Mucosa of rectum (tissue), 2 donors: ENCODE results near the gene PDZD4.
A peak's percentile ranks its signal among the peaks of the same experiment; 100 is the strongest.

ENCODE experiments used
- H3K27ac ChIP-seq, 2 donors: one replicate each; pipeline ENCODE4 v1.7.0; 2013; ENCODE audit warnings: inconsistent platforms in 2 of 2, low read depth in 2 of 2, low read length in 2 of 2
- H3K27me3 ChIP-seq, 2 donors: one replicate each; pipeline ENCODE4 v1.7.0; 2013; ENCODE audit warnings: low read length in 2 of 2; ENCODE audit not compliant: control insufficient read depth in 2 of 2, insufficient read depth in 2 of 2
- H3K36me3 ChIP-seq, 2 donors: one replicate each; pipeline ENCODE4 v1.7.0; 2013; ENCODE audit warnings: low read length in 2 of 2; ENCODE audit not compliant: control insufficient read depth in 2 of 2, insufficient read depth in 2 of 2
- H3K4me1 ChIP-seq, 2 donors: one replicate each; pipeline ENCODE4 v1.7.0; 2013; ENCODE audit warnings: low read length in 2 of 2, mild to moderate bottlenecking in 1 of 2; ENCODE audit not compliant: control insufficient read depth in 2 of 2, insufficient read depth in 2 of 2
- H3K4me3 ChIP-seq, 2 donors: one replicate each; pipeline ENCODE4 v1.7.0; 2013; ENCODE audit warnings: low read length in 2 of 2
- H3K9ac ChIP-seq, 2 donors: one replicate each; pipeline ENCODE4 v1.7.0; 2013; ENCODE audit warnings: low read length in 2 of 2, low read depth in 1 of 2, mild to moderate bottlenecking in 1 of 2
- H3K9me3 ChIP-seq, 2 donors: one replicate each; pipeline ENCODE4 v1.7.0; 2013; ENCODE audit warnings: low read length in 2 of 2; ENCODE audit not compliant: control insufficient read depth in 2 of 2
- donor health status: healthy.
- donor health status: Normal muscosa, but diverticular disease.

PDZD4 gene

DNA sequence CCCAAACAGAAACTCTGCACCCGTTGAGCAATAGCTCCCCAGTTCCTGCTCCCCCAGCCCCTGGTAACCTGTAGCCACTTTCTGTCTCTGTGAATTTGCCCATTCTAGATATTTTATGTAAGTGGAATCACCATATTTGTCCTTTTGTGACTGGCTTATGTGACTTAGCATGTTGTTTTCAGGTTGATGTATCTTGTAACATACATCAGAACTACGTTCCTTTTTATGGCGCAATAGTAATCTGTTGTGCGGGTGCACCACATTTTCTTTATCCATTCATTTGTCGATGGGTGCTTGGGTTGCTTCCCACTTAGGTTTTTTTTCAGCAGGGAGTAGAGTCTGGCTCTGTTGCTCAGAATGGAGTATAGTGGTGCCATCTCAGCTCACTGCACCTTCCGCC, 6.6 kb upstream of the PDZD4 start:
- no peaks in the 10 kb centered on the region for H3K36me3 ChIP-seq
- no peaks in the 10 kb centered on the region for H3K4me1 ChIP-seq
- H3K9me3 ChIP-seq: peaks cover 0 to 3% of the 10 kb centered on the region in 2 donors
- no peak overlapping the region for H3K27ac ChIP-seq
- H3K27me3 ChIP-seq: peaks cover 5 to 15% of the 10 kb centered on the region in 2 donors
- no peak overlapping the region for H3K4me3 ChIP-seq
- no peak overlapping the region for H3K9ac ChIP-seq

GRCh38 chrX:153832728-153833127, 2.4 kb upstream of the PDZD4 start:
- Histone ChIP-seq H3K9ac (no peak overlapping the region), H3K4me3 (no peak overlapping the region), H3K27me3 (peaks cover 20 to 28% of the 10 kb centered on the region in 2 donors), H3K9me3 (peaks cover 0 to 3% of the 10 kb centered on the region in 2 donors), H3K36me3 (no peaks in the 10 kb centered on the region), H3K4me1 (no peaks in the 10 kb centered on the region), H3K27ac (no peak overlapping the region)

GRCh38 chrX:153831429-153832150, 1.2 kb upstream of the PDZD4 start:
- Histone ChIP-seq H3K9me3 (peaks cover 0 to 4% of the 10 kb centered on the region in 2 donors), H3K9ac (no peak overlapping the region), H3K4me3 (no peak overlapping the region), H3K27me3 (peaks cover 21 to 31% of the 10 kb centered on the region in 2 donors), H3K4me1 (no peaks in the 10 kb centered on the region), H3K36me3 (no peaks in the 10 kb centered on the region), H3K27ac (no peak overlapping the region)

- Histone ChIP-seq H3K27ac (no peak overlapping the region), H3K27me3 (peaks cover 21 to 31% of the 10 kb centered on the region in 2 donors), H3K9ac (no peak overlapping the region), H3K9me3 (peaks cover 0 to 4% of the 10 kb centered on the region in 2 donors), H3K36me3 (no peaks in the 10 kb centered on the region), H3K4me3 (no peak overlapping the region), H3K4me1 (no peaks in the 10 kb centered on the region)
These were observed 490 bp upstream of the PDZD4 start for GRCh38 chrX:153830640-153831428.

GRCh38 chrX:153829549-153829798, 870 bp downstream of the PDZD4 start:
- peaks cover 26 to 27% of the 10 kb centered on the region in 2 donors for H3K27me3 ChIP-seq
- no peak overlapping the region for H3K9ac ChIP-seq
- H3K4me3 ChIP-seq: no peak overlapping the region
- H3K36me3 ChIP-seq: no peaks in the 10 kb centered on the region
- H3K4me1 ChIP-seq: no peaks in the 10 kb centered on the region
- H3K9me3 ChIP-seq: peaks cover 0 to 2% of the 10 kb centered on the region in 2 donors
- no peak overlapping the region for H3K27ac ChIP-seq

DNA sequence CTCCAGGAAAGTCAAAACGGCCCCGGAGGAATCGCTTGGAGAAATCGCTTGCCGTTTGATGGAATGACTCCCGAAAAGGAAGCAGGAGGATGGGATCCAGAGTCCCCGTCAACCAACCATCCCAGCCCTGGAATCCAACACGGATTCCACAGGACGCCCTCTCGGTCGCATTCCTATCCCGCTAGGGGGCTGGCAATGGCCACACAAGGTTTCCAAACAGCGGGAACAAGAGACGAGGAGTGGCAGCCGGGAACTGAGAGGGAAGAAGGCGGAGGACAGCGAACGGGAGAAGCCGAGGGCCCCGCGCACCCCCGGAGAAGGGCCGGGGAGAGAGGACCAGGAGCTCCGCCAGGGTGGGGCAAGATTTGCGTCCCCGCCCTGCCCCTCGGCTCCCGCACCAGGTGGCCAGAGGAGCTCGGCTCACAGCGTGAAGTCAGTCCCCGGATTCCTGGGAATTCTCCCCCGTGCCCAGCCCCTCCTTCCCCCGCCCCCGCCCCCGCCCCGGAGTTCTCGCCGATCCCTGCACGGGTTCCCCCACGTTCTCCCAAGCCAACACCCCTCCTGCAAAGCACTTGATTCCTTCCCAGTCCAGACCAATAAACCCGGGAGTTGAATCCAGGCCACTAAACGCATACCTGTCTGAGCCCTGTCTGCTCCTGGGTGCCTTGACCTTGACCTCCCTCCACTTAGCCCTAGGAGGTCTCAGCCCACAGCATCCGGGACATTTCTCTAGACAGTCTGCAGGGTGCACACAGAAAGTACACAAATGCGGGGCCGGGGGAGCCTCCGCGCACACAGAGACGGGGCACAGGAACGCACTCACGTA, 1.4 kb downstream of the PDZD4 start:
- no peaks in the 10 kb centered on the region for H3K4me1 ChIP-seq
- H3K9me3 ChIP-seq: peaks cover 0 to 2% of the 10 kb centered on the region in 2 donors
- H3K27ac ChIP-seq: no peak overlapping the region
- H3K27me3 ChIP-seq: peaks cover 28 to 30% of the 10 kb centered on the region in 2 donors
- H3K4me3 ChIP-seq: peak overlapping the region in 1 of 2 donors; percentile 35
- no peak overlapping the region for H3K9ac ChIP-seq
- no peaks in the 10 kb centered on the region for H3K36me3 ChIP-seq

- no peak overlapping the region for H3K9ac ChIP-seq
- no peak overlapping the region for H3K27ac ChIP-seq
- H3K36me3 ChIP-seq: no peaks in the 10 kb centered on the region
- no peaks in the 10 kb centered on the region for H3K4me1 ChIP-seq
- H3K27me3 ChIP-seq: peaks cover 24 to 27% of the 10 kb centered on the region in 2 donors
- peaks cover 0 to 2% of the 10 kb centered on the region in 2 donors for H3K9me3 ChIP-seq
- no peak overlapping the region for H3K4me3 ChIP-seq
These were observed 2.0 kb downstream of the PDZD4 start for GRCh38 chrX:153828308-153828707.

DNA sequence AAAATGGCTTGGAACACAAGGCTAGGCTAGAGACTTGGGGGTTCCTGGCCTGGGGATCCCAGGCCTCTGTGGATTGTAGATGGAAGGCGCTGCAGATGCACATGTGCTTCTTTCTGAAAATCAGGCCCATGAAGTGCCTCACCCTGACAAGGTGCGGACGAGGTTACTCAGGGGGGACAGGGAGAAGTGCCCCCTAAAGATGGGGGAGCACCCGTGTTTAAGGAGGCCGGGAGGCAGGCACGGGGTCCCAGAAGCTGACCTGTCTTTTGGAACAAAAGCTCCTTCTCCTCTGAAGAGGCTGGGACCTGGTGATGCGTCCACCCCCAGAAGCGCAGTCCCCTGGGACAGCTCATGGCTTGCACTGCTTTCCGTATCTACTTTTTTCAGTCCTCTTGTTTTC, 2.4 kb downstream of the PDZD4 start:
- Histone ChIP-seq H3K4me1 (no peaks in the 10 kb centered on the region), H3K9me3 (peaks cover 0 to 2% of the 10 kb centered on the region in 2 donors), H3K27me3 (peaks cover 24 to 26% of the 10 kb centered on the region in 2 donors), H3K4me3 (no peak overlapping the region), H3K27ac (no peak overlapping the region), H3K36me3 (no peaks in the 10 kb centered on the region), H3K9ac (no peak overlapping the region)

DNA sequence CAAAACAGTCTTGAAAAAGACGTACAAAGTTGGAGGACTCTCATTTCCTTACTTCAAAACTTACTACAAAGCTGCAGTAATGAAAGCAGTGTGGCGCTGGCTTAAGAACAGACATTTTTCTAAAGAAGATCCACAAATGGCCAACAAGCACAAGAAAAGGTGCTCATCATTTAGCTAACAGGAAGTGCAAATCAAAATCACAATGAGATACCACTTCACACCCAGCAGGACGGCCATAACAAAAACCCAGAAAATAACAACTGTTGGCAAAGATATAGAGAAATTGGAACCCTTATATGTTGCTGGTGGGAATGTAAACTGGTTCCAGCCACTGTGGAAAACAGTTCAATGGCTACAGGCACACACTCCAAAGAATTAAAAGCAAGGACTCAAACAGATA, 3.3 kb downstream of the PDZD4 start:
- H3K4me3 ChIP-seq: no peak overlapping the region
- no peak overlapping the region for H3K9ac ChIP-seq
- no peak overlapping the region for H3K27ac ChIP-seq
- peaks cover 0 to 2% of the 10 kb centered on the region in 2 donors for H3K9me3 ChIP-seq
- no peaks in the 10 kb centered on the region for H3K36me3 ChIP-seq
- H3K4me1 ChIP-seq: no peaks in the 10 kb centered on the region
- peaks cover 19 to 26% of the 10 kb centered on the region in 2 donors for H3K27me3 ChIP-seq

DNA sequence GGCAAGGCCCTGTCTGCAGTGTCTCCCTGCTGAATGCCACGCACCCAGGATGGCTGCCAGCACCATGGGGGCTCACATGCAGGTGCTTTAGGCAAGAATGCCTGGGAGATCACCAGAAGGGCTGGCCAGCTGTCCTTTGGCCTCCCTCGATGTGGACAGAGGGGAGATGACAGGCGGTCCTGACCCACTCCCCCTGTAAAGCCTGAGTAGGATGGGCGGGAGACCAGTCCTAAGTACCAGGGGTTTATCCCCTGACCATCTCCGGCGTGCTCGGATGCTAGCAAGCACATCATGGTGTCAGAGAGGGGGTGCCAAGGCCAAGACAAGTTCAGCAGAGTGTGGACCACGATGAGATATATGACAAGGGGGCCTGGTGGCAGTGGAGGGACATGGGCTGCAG, 5.3 kb downstream of the PDZD4 start:
- Histone ChIP-seq H3K4me1 (no peaks in the 10 kb centered on the region), H3K4me3 (no peak overlapping the region), H3K9me3 (peaks cover 0 to 2% of the 10 kb centered on the region in 2 donors), H3K27me3 (peaks cover 22 to 24% of the 10 kb centered on the region in 2 donors), H3K27ac (no peak overlapping the region), H3K9ac (no peak overlapping the region), H3K36me3 (no peaks in the 10 kb centered on the region)
